ENCODE measurements around the gene CES2. TPM values are rescaled to one million over a fixed set of nuclear protein-coding genes. Genes with fewer than 3 reads are reported as not detected.

Gene CES2
- total and polyA plus RNA-seq, 10 of the 15 experiments (the other 5 are each of a cell fraction or from before 2014, with no cell fraction given): 1.6 to 33.7 (median 21.0) TPM

GRCh38 chr16:66960270-66960669, 25.0 kb downstream of the CES2 start:
- no peaks in the 10 kb centered on the region for H3K9me3 ChIP-seq (replicated peaks; ENCODE audit: control insufficient read depth, insufficient read depth, low read length)
- no TSS peak for BruUV-seq (replicated peaks)
- intact Hi-C loops (cut with micrococcal nuclease; ENCODE audit: unreplicated experiment): no loop called here
- no peak overlapping the region for H3K27ac ChIP-seq (ENCODE audit: control insufficient read depth, insufficient read depth)
- WGBS (ENCODE audit: insufficient coverage, insufficient replicate concordance, low lambda C conversion rate, missing lambda C conversion rate): 82% methylated on average over 1 of the region's 1 CpG
- SMC1A ChIA-PET (ENCODE audit: uncharacterized antibody, unreplicated experiment): no interaction called here
- CTCF ChIA-PET: interaction anchor here (0.7 to 3.9 kb wide), 13 partner anchors 10 to 222 kb away, joined by 3 to 12 read pairs (median 3); partner anchors contain the start of gene B3GNT9
- H3K4me1 ChIP-seq (ENCODE audit: control insufficient read depth, insufficient read depth, low read length): peaks cover 11% of the 10 kb centered on the region
- FAIRE-seq: no peak
- H3K9ac ChIP-seq (ENCODE audit: control insufficient read depth, insufficient read depth, low read length): no peak overlapping the region
- H2AFZ ChIP-seq (ENCODE audit: control insufficient read depth, low read depth, low read length): no peak overlapping the region
- no peak for ATAC-seq
- POLR2A ChIA-PET: no interaction called here
- no peak for DNase-seq (ENCODE audit: low read depth, low spot score)
- no peak overlapping the region for H3K4me2 ChIP-seq (ENCODE audit: control insufficient read depth, insufficient read depth)
- no peaks in the 10 kb centered on the region for H3K36me3 ChIP-seq (ENCODE audit: control insufficient read depth in 2 of 2, insufficient read depth in 2 of 2, low read length in 1 of 2)
- no peaks in the 10 kb centered on the region for H3K27me3 ChIP-seq (replicated peaks in 1 of 2; ENCODE audit: control insufficient read depth in 2 of 2, insufficient read depth in 2 of 2, low read length in 1 of 2)
- H3K79me2 ChIP-seq (ENCODE audit: control insufficient read depth, insufficient read depth, low read length): no peaks in the 10 kb centered on the region
- in situ Hi-C loops (cut with MboI): no loop called here
- RAD21 ChIA-PET (ENCODE audit: unreplicated experiment): interaction anchor here (0.5 kb wide), 1 partner anchor 488 kb away, joined by 3 read pairs; no protein-coding TSS in a partner anchor
- TF ChIP-seq RUNX3 (IDR thresholded peaks at IDR 0.05; ENCODE audit: low read length): no peak
- no peak for TF ChIP-seq ZNF622 (IDR thresholded peaks at IDR 0.05)
- TF ChIP-seq ZBTB11 (CRISPR knock-in tag; IDR thresholded peaks at IDR 0.05): no peak
- no peak for TF ChIP-seq SMC3 (IDR thresholded peaks at IDR 0.05; ENCODE audit: borderline replicate concordance, low read length)
- TF ChIP-seq ZNF217 (IDR thresholded peaks at IDR 0.05): no peak
- TF ChIP-seq MTA2 (IDR thresholded peaks at IDR 0.05; ENCODE audit: low read depth): no peak
- TF ChIP-seq IRF3 (IDR thresholded peaks at IDR 0.05): no peak
- no peak for TF ChIP-seq PAX8 (IDR thresholded peaks at IDR 0.05)
- TF ChIP-seq KLF5 (IDR thresholded peaks at IDR 0.05; ENCODE audit: partially characterized antibody): no peak
- no peak for TF ChIP-seq PML (IDR thresholded peaks at IDR 0.05; ENCODE audit: low read length)
- TF ChIP-seq PAX5 (IDR thresholded peaks at IDR 0.05; ENCODE audit: borderline replicate concordance, low read depth, low read length): no peak
- TF ChIP-seq SP1 (IDR thresholded peaks at IDR 0.05; ENCODE audit: low read depth, low read length): no peak
- TF ChIP-seq EP300 (IDR thresholded peaks at IDR 0.05; ENCODE audit: borderline replicate concordance in 1 of 2, control insufficient read depth in 1 of 2, low read depth in 2 of 2, low read length in 2 of 2): no peak
- no peak for TF ChIP-seq IRF4 (IDR thresholded peaks at IDR 0.05; ENCODE audit: low read depth, low read length)
- TF ChIP-seq CHD1 (IDR thresholded peaks at IDR 0.05; ENCODE audit: low read depth, low read length): no peak
- no peak for TF ChIP-seq MXI1 (IDR thresholded peaks at IDR 0.05; ENCODE audit: low read depth, low read length)
- no peak for TF ChIP-seq ZBTB4 (CRISPR knock-in tag; IDR thresholded peaks at IDR 0.05)
- no peaks in the 10 kb centered on the region for H4K20me1 ChIP-seq (ENCODE audit: control insufficient read depth, insufficient read depth)
- no peak overlapping the region for H3K4me3 ChIP-seq
